GM19193 (cell line): ENCODE results near the gene OBP2B.

ENCODE experiments used
- POLR2A ChIP-seq: IDR thresholded peaks from 4 replicates; pipeline ENCODE4 v1.6.1; 2011; ENCODE audit not compliant: insufficient read depth, insufficient read length; ENCODE audit errors: extremely low read depth

Gene OBP2B

GRCh38 chr9:133246991-133247390 is 37.9 kb upstream of the OBP2B start:
- TF ChIP-seq POLR2A, result no peak

DNA sequence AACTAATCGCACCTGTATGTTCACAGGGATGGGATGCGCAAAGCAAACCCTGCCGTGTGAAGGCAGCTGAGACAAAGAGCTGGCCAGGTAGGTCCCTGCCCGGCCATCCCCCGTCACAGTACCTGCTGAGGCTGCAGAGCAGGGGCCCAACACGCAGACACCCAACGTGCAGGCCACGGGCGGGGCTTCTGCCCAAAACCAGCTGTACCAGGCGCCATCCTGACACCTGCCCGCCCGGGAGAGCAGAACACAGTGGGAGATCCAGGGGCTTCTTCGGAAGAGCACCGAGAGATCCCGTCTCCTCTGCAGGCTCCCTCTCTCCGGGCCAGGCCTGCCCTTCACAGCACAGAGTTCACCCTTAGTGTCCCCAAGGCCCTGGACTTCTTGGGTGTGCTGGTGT is 37.5 kb upstream of the OBP2B start:
- no peak for TF ChIP-seq POLR2A

DNA sequence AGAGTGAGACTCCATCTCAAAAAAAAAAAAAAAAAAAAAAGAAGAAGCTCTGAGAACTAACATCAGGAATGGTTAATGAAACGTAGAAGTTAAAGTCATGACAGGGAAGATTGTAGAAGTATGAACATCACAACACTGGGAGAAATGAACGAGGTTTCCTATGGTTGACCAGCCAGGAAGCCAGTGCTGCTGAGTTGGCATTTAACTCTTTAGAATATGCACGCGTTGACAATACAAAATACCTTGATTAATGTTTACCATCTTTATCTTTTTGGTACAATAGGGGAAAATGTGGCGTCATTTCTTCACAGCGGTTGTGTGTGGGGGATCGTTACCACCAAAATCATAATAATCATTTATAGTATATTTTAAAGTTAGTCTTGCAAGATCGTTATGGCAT is 33.9 kb upstream of the OBP2B start:
- no peak for TF ChIP-seq POLR2A

- no peak for TF ChIP-seq POLR2A
These were observed 33.2 kb upstream of the OBP2B start for GRCh38 chr9:133242241-133242640.

GRCh38 chr9:133239533-133240090 is 30.6 kb upstream of the OBP2B start:
- TF ChIP-seq POLR2A, result no peak

GRCh38 chr9:133238851-133239532 is 29.9 kb upstream of the OBP2B start:
- TF ChIP-seq POLR2A, result no peak

DNA sequence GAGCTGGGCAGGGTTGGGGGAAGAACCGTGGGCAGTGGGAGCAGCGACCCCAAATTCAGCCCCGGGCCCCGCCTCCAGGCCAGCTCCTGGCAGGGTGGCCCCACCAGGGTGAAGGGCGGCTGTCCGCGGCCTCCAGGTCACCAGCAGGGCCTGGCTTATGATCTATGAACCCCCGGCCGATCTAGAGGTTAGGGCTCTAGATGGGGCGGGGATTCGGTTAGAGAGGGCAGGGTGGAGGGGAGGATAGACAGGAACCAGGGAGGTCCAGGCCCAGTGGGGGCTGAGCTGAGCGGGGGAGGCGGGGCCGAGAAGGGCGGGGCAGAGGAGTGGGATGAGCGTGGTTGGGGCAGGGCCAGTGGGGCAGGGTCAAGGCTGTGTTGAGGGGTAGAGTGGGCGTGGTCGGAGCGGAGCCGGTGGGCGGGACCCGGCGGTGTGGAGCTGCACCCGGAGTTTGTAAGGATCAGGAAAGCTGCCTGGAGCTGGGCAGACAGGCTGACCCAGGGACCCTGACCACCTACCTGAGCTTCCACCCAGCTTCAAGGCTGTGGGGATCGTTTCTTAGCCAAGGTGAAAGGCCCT is 29.3 kb upstream of the OBP2B start:
- no peak for TF ChIP-seq POLR2A

DNA sequence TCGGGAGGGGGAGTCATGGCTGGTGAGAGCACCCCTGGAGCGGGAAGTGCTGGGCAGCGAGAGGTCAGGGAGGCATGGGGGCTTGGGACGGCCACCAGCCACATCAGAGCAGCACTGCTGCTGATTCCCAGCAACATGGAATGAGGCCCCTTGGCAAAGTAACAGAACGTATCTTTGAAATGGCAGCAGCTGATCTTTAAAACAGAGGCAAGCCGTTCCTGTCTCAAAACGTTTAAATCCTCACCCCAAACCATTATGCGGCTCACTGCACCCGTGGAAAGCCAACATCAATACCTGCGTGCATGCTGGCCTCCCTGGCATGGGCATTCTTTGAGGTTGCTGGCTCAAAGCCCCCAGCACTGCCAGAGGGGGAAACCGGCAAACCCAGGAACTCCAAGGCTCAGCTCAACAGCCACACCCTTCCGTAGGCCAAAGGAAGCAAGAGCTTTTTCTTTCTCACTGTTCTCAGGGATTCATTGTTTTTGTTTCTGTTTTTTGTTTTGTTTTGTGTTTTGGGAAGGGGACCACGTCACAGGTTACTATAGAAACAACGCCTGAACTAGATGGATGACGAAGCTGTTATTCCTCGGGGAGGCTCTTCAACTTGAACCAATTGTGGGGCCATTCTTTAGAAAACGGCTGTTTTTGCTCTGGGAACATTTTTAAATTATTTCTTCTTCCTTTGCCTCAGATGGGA is 28.1 kb upstream of the OBP2B start:
- no peak for TF ChIP-seq POLR2A

GRCh38 chr9:133235549-133236222 is 26.6 kb upstream of the OBP2B start:
- no peak for TF ChIP-seq POLR2A

- no peak for TF ChIP-seq POLR2A
These were observed 25.7 kb upstream of the OBP2B start for GRCh38 chr9:133234577-133235322.

DNA sequence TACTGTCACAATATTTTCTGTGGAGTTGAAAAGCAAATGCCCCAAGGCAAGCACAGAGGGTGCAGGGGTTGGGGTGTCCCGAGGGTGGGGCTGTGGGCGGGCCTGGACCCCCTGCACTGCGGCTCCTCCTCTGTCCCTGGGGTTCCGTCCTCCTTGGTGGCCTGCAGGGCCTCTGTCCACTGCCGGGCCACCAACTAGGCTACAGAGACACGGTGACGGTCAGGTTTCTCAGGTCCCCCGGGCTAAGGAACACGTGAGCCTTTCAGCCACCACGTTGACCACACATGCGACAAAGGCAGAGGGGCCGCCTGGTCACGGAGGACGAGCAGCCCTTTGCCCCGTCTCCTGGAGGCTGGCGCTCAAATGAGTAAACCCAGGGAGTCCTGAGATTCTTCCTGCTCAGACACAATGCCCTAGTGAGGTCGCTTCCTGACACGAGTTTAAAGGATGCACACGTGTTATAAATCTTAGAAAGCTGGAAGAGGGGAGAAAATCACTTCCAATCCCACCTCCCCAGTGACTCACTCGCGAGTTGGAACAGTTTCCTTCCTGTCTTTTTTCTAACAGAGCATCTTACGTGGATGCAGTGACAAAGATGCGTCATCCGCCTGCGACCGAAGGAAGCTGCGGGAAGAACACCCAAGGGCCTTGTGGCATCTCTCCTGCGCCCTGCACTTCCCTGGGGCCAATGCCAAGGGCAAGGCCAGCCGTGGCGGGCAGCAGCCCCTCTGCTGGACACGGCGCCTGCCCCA is 24.8 kb upstream of the OBP2B start:
- no peak for TF ChIP-seq POLR2A

GRCh38 chr9:133230093-133230492 is 21.0 kb upstream of the OBP2B start:
- no peak for TF ChIP-seq POLR2A

GRCh38 chr9:133227242-133227860 is 18.3 kb upstream of the OBP2B start:
- no peak for TF ChIP-seq POLR2A

DNA sequence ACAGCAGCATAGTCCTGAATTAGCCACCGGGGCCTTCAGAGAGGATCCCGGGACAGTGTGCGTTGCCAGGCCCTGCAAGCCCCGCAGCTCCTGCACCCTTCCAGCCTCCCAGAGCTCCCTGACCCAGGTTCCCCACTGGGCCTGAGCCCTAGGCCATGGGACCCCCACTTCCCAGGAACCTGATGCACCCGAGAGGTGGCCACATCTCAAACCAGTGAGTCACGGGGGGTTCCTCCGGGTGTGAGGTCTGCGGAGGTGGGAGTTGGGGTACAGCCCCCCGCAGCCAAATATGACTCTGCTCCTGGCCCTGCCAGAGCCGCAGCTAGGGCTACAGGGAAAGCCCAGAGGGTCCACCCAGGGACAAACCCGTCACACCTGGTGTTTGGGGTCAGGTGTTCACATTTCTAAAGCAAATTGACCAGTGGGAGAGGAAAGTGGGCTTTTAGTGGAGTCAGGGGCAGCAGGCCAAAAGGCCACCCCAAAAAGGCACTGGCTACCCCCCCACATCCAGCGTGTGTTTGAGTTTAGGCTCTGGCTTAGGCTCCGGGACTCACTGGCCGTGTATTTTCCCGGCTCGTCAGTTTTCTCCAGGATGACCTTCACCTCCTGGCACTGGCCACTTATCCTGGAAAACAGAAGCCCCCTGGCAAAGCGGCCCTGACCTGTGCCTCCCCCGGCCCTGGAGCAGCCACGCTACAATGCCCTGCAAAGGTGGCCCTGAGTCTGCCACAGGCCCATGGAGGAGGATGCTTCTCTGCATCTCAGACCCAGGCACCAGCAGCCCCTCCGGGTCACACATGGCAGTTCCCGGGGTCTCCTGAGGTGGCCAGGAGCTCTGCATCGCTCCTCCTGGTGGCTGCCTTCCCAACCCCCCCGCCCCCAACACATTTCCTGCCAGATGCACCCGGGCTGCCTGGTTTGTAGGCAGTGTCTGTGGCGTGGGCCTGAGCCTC is 17.4 kb upstream of the OBP2B start:
- no peak for TF ChIP-seq POLR2A
